ENCODE results near the gene PARM1. TPM values are rescaled to one million over a fixed set of nuclear protein-coding genes. Genes with fewer than 3 reads are reported as not detected.

Gene PARM1
- total RNA-seq, 1 donor from 2014 or later: not detected

GRCh38 chr4:75007891-75008290 lies 75.0 kb downstream of the PARM1 start:
- Mint-ChIP-seq H3K36me3 (ENCODE audit: unreplicated experiment) (no peaks in the 10 kb centered on the region), H3K27me3 (ENCODE audit: unreplicated experiment) (no peaks in the 10 kb centered on the region), H3K27ac (ENCODE audit: unreplicated experiment) (no peak overlapping the region), H3K9me3 (ENCODE audit: unreplicated experiment) (peaks cover 23% of the 10 kb centered on the region), H3K4me3 (ENCODE audit: unreplicated experiment) (no peak overlapping the region), H3K4me1 (ENCODE audit: unreplicated experiment) (peaks cover 8% of the 10 kb centered on the region)
- no peak for TF ChIP-seq CTCF (IDR thresholded peaks at IDR 0.05)
- DNase-seq (ENCODE audit: extremely low spot score, unreplicated experiment): no peak

DNA sequence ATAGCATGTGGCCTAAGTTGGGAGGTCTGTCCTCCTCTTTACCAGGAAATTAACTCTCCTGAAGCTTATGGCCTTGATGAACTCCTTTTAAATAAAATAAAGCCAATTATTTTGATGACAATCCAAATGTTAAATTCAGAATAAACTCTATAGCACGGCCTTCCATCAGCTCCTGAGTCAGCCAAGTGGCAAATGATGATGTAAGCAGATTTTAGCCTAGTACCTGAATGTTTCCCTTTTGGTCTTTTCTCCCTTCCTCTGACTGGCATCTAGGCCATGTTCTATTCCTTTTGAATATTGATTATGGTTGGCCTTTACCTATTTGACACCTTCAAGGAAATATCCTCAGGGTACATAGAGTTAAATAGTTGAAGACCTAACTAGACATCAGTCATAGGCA lies 76.2 kb downstream of the PARM1 start:
- no peak for TF ChIP-seq CTCF (IDR thresholded peaks at IDR 0.05)
- H3K4me3 Mint-ChIP-seq (ENCODE audit: unreplicated experiment): no peak overlapping the region
- no peaks in the 10 kb centered on the region for H3K27me3 Mint-ChIP-seq (ENCODE audit: unreplicated experiment)
- no peaks in the 10 kb centered on the region for H3K4me1 Mint-ChIP-seq (ENCODE audit: unreplicated experiment)
- no peak overlapping the region for H3K27ac Mint-ChIP-seq (ENCODE audit: unreplicated experiment)
- H3K9me3 Mint-ChIP-seq (ENCODE audit: unreplicated experiment): peaks cover 23% of the 10 kb centered on the region
- DNase-seq (ENCODE audit: extremely low spot score, unreplicated experiment): no peak
- H3K36me3 Mint-ChIP-seq (ENCODE audit: unreplicated experiment): no peaks in the 10 kb centered on the region

- Mint-ChIP-seq H3K27me3 (ENCODE audit: unreplicated experiment) (no peaks in the 10 kb centered on the region), H3K27ac (ENCODE audit: unreplicated experiment) (no peak overlapping the region), H3K4me1 (ENCODE audit: unreplicated experiment) (no peaks in the 10 kb centered on the region), H3K9me3 (ENCODE audit: unreplicated experiment) (peaks cover 23% of the 10 kb centered on the region), H3K4me3 (ENCODE audit: unreplicated experiment) (no peak overlapping the region), H3K36me3 (ENCODE audit: unreplicated experiment) (no peaks in the 10 kb centered on the region)
- no peak for TF ChIP-seq CTCF (IDR thresholded peaks at IDR 0.05)
- no peak for DNase-seq (ENCODE audit: extremely low spot score, unreplicated experiment)
These were observed 78.3 kb downstream of the PARM1 start for GRCh38 chr4:75011131-75011795.

DNA sequence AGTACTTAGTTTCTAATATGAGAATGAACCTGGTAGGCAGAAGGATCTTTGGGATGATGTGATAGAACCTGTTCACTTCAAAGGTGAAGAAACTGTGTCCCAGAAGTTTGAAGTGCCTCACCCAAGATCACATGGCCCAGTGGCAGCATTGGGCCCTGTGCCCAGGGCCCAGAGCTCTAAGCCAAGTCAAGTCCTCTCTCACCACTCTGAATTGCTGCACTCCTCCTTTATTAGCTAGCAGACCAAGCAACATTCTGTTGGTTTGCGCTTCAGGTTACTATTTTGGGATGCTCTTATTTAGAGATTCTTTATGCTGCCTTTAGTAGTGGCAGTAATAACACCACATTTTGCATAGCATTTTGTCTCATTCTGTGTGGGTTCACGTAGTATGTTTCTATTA lies 82.7 kb downstream of the PARM1 start:
- Mint-ChIP-seq H3K27ac (ENCODE audit: unreplicated experiment) (no peak overlapping the region), H3K9me3 (ENCODE audit: unreplicated experiment) (no peaks in the 10 kb centered on the region), H3K4me3 (ENCODE audit: unreplicated experiment) (no peak overlapping the region), H3K36me3 (ENCODE audit: unreplicated experiment) (no peaks in the 10 kb centered on the region), H3K27me3 (ENCODE audit: unreplicated experiment) (no peaks in the 10 kb centered on the region), H3K4me1 (ENCODE audit: unreplicated experiment) (no peaks in the 10 kb centered on the region)
- no peak for DNase-seq (ENCODE audit: extremely low spot score, unreplicated experiment)
- TF ChIP-seq CTCF (IDR thresholded peaks at IDR 0.05): no peak

GRCh38 chr4:75016472-75016871 lies 83.6 kb downstream of the PARM1 start:
- Mint-ChIP-seq H3K36me3 (ENCODE audit: unreplicated experiment) (no peaks in the 10 kb centered on the region), H3K4me3 (ENCODE audit: unreplicated experiment) (no peak overlapping the region), H3K4me1 (ENCODE audit: unreplicated experiment) (no peaks in the 10 kb centered on the region), H3K9me3 (ENCODE audit: unreplicated experiment) (peaks cover 3% of the 10 kb centered on the region), H3K27me3 (ENCODE audit: unreplicated experiment) (no peaks in the 10 kb centered on the region), H3K27ac (ENCODE audit: unreplicated experiment) (no peak overlapping the region)
- TF ChIP-seq CTCF (IDR thresholded peaks at IDR 0.05): no peak
- DNase-seq (ENCODE audit: extremely low spot score, unreplicated experiment): no peak

Measured in osteocyte (in vitro differentiated cells).